Measurements from ENCODE around the gene AMOTL1. TPM values are rescaled to one million over a fixed set of nuclear protein-coding genes. Genes with fewer than 3 reads are reported as not detected.

The AMOTL1 gene
- total RNA-seq, 8 experiments from 2014 or later, result 4.8 to 89.6 (median 22.6) TPM

GRCh38 chr11:94879006-94879405 lies 110.8 kb downstream of the AMOTL1 start:
- no peak overlapping the region for H3K4me3 ChIP-seq
- 83 to 100% (median 100%) methylated on average over 1 to 2 of the region's 2 CpGs; no CpG with 5 or more reads in 2 of the 10 experiments for WGBS, 10 experiments
- ATAC-seq (replicated peaks in 6 of 8), result no peak
- no peak overlapping the region for H3K27ac ChIP-seq
- in situ Hi-C loops (cut with MboI; ENCODE audit: low pct_unique_long_range_greater_than_20kb in 2 of 9, low sequenced_read_pairs in 9 of 9, unreplicated experiment in 9 of 9), result loop anchor here in 2 of 9 experiments (25.0 kb wide), 2 partner anchors 242 to 267 kb away; no protein-coding TSS in a partner anchor
- peaks cover 18 to 19% of the 10 kb centered on the region in 2 donors for H3K4me1 ChIP-seq (replicated peaks in 1 of 2)

- WGBS, 10 experiments, result 81 to 100% (median 98%) methylated on average over 1 to 4 of the region's 4 CpGs
- peaks cover 22 to 24% of the 10 kb centered on the region in 2 donors for H3K4me1 ChIP-seq (replicated peaks in 1 of 2)
- no peak overlapping the region for H3K27ac ChIP-seq
- no peak for ATAC-seq (replicated peaks in 6 of 8)
- in situ Hi-C loops (cut with MboI; ENCODE audit: low pct_unique_long_range_greater_than_20kb in 2 of 9, low sequenced_read_pairs in 9 of 9, unreplicated experiment in 9 of 9), result loop anchor here in 2 of 9 experiments (25.0 kb wide), 2 partner anchors 243 to 268 kb away; no protein-coding TSS in a partner anchor
- no peak overlapping the region for H3K4me3 ChIP-seq
These were observed 112.1 kb downstream of the AMOTL1 start for GRCh38 chr11:94880216-94880615.

GRCh38 chr11:94882931-94883330 lies 114.8 kb downstream of the AMOTL1 start:
- WGBS, 10 experiments, result 100% methylated on average over 1 to 2 of the region's 2 CpGs; no CpG with 5 or more reads in 6 of the 10 experiments
- Histone ChIP-seq H3K27ac (no peak overlapping the region), H3K4me3 (no peak overlapping the region), H3K4me1 (replicated peaks in 1 of 2) (peaks cover 3 to 10% of the 10 kb centered on the region in 2 donors)
- in situ Hi-C loops (cut with MboI; ENCODE audit: low pct_unique_long_range_greater_than_20kb in 2 of 9, low sequenced_read_pairs in 9 of 9, unreplicated experiment in 9 of 9), result loop anchor here in 2 of 9 experiments (25.0 kb wide), 2 partner anchors 246 to 271 kb away; no protein-coding TSS in a partner anchor
- no peak for ATAC-seq (replicated peaks in 6 of 8)

GRCh38 chr11:94883878-94884277 lies 115.7 kb downstream of the AMOTL1 start:
- H3K4me3 ChIP-seq, result no peak overlapping the region
- in situ Hi-C loops (cut with MboI; ENCODE audit: low pct_unique_long_range_greater_than_20kb in 2 of 9, low sequenced_read_pairs in 9 of 9, unreplicated experiment in 9 of 9), result loop anchor here in 2 of 9 experiments (25.0 kb wide), 2 partner anchors 247 to 272 kb away; no protein-coding TSS in a partner anchor
- H3K4me1 ChIP-seq (replicated peaks in 1 of 2), result peaks cover 3 to 10% of the 10 kb centered on the region in 2 donors
- no peak for ATAC-seq (replicated peaks in 6 of 8)
- peak overlapping the region in 1 of 2 donors; percentile 38 for H3K27ac ChIP-seq

- in situ Hi-C loops (cut with MboI; ENCODE audit: low pct_unique_long_range_greater_than_20kb in 2 of 9, low sequenced_read_pairs in 9 of 9, unreplicated experiment in 9 of 9), result loop anchor here in 2 of 9 experiments (25.0 kb wide), 2 partner anchors 247 to 272 kb away; no protein-coding TSS in a partner anchor
- Histone ChIP-seq H3K4me1 (replicated peaks in 1 of 2) (peaks cover 3 to 10% of the 10 kb centered on the region in 2 donors), H3K4me3 (no peak overlapping the region), H3K27ac (no peak overlapping the region)
- ATAC-seq (replicated peaks in 6 of 8), result peak in 5 of 8 experiments; percentile 57 to 92 (median 77)
- 42 to 95% (median 73%) methylated on average over 1 to 5 of the region's 6 CpGs; no CpG with 5 or more reads in 2 of the 10 experiments for WGBS, 10 experiments
These were observed 116.2 kb downstream of the AMOTL1 start for GRCh38 chr11:94884376-94884775.

GRCh38 chr11:94885133-94885532 lies 117.0 kb downstream of the AMOTL1 start:
- WGBS, 10 experiments, result 42 to 100% (median 73%) methylated on average over 1 to 5 of the region's 5 CpGs; no CpG with 5 or more reads in 1 of the 10 experiments
- no peak overlapping the region for H3K4me3 ChIP-seq
- peaks cover 3 to 10% of the 10 kb centered on the region in 2 donors for H3K4me1 ChIP-seq (replicated peaks in 1 of 2)
- peak in 1 of 8 experiments; percentile 6 for ATAC-seq (replicated peaks in 6 of 8)
- in situ Hi-C loops (cut with MboI; ENCODE audit: low pct_unique_long_range_greater_than_20kb in 2 of 9, low sequenced_read_pairs in 9 of 9, unreplicated experiment in 9 of 9), result loop anchor here in 2 of 9 experiments (25.0 kb wide), 2 partner anchors 248 to 273 kb away; no protein-coding TSS in a partner anchor
- H3K27ac ChIP-seq, result no peak overlapping the region

- in situ Hi-C loops (cut with MboI; ENCODE audit: low pct_unique_long_range_greater_than_20kb in 2 of 9, low sequenced_read_pairs in 9 of 9, unreplicated experiment in 9 of 9), result loop anchor here in 2 of 9 experiments (25.0 kb wide), 2 partner anchors 248 to 273 kb away; no protein-coding TSS in a partner anchor
- no peak for ATAC-seq (replicated peaks in 6 of 8)
- no peak overlapping the region for H3K27ac ChIP-seq
- no peak overlapping the region for H3K4me3 ChIP-seq
- peaks cover 3 to 10% of the 10 kb centered on the region in 2 donors for H3K4me1 ChIP-seq (replicated peaks in 1 of 2)
These were observed 117.4 kb downstream of the AMOTL1 start for GRCh38 chr11:94885581-94885980.

- Histone ChIP-seq H3K27ac (no peak overlapping the region), H3K4me3 (no peak overlapping the region), H3K4me1 (replicated peaks in 1 of 2) (peaks cover 3 to 6% of the 10 kb centered on the region in 2 donors)
- ATAC-seq (replicated peaks in 6 of 8), result no peak
- no CpG with 5 or more reads among the region's 1 CpG for WGBS, 10 experiments
- in situ Hi-C loops (cut with MboI; ENCODE audit: low pct_unique_long_range_greater_than_20kb in 2 of 9, low sequenced_read_pairs in 9 of 9, unreplicated experiment in 9 of 9), result loop anchor here in 2 of 9 experiments (25.0 kb wide), 2 partner anchors 251 to 276 kb away; no protein-coding TSS in a partner anchor
These were observed 120.0 kb downstream of the AMOTL1 start for GRCh38 chr11:94888204-94888603.

GRCh38 chr11:94895451-94895850 lies 127.3 kb downstream of the AMOTL1 start:
- 0 to 100% (median 0%) methylated on average over 1 of the region's 2 CpGs; no CpG with 5 or more reads in 5 of the 10 experiments for WGBS, 10 experiments
- Histone ChIP-seq H3K27ac (no peak overlapping the region), H3K4me3 (no peak overlapping the region), H3K4me1 (replicated peaks in 1 of 2) (no peaks in the 10 kb centered on the region)
- in situ Hi-C loops (cut with MboI; ENCODE audit: low pct_unique_long_range_greater_than_20kb in 2 of 9, low sequenced_read_pairs in 9 of 9, unreplicated experiment in 9 of 9), result loop anchor here in 2 of 9 experiments (25.0 kb wide), 2 partner anchors 258 to 283 kb away; no protein-coding TSS in a partner anchor
- peak in 1 of 8 experiments; percentile 22 for ATAC-seq (replicated peaks in 6 of 8)

- WGBS, 10 experiments, result 50 to 100% (median 100%) methylated on average over 1 to 2 of the region's 2 CpGs; no CpG with 5 or more reads in 5 of the 10 experiments
These were observed 127.8 kb downstream of the AMOTL1 start for GRCh38 chr11:94895971-94896370.

GRCh38 chr11:94897330-94897768 lies 129.2 kb downstream of the AMOTL1 start:
- Histone ChIP-seq H3K4me1 (replicated peaks in 1 of 2) (no peaks in the 10 kb centered on the region), H3K4me3 (no peak overlapping the region), H3K27ac (no peak overlapping the region)
- WGBS, 10 experiments, result 0 to 11% (median 0%) methylated on average over 1 of the region's 1 CpG; no CpG with 5 or more reads in 6 of the 10 experiments
- in situ Hi-C loops (cut with MboI; ENCODE audit: low pct_unique_long_range_greater_than_20kb in 2 of 9, low sequenced_read_pairs in 9 of 9, unreplicated experiment in 9 of 9), result loop anchor here in 2 of 9 experiments (25.0 kb wide), 2 partner anchors 260 to 285 kb away; no protein-coding TSS in a partner anchor
- ATAC-seq (replicated peaks in 6 of 8), result peak in 6 of 8 experiments; percentile 25 to 58 (median 40)

More at GRCh38 chr11:94895971-94896370, 127.8 kb downstream of the AMOTL1 start:
- Histone ChIP-seq H3K4me1 (replicated peaks in 1 of 2) (no peaks in the 10 kb centered on the region), H3K27ac (no peak overlapping the region), H3K4me3 (no peak overlapping the region)
- in situ Hi-C loops (cut with MboI; ENCODE audit: low pct_unique_long_range_greater_than_20kb in 2 of 9, low sequenced_read_pairs in 9 of 9, unreplicated experiment in 9 of 9), result loop anchor here in 2 of 9 experiments (25.0 kb wide), 2 partner anchors 259 to 284 kb away; no protein-coding TSS in a partner anchor
- peak in 2 of 8 experiments; percentile 50 to 53 for ATAC-seq (replicated peaks in 6 of 8)

- WGBS, 10 experiments, result 0 to 14% (median 0%) methylated on average over 1 of the region's 2 CpGs; no CpG with 5 or more reads in 7 of the 10 experiments
- H3K4me3 ChIP-seq, result no peak overlapping the region
- H3K27ac ChIP-seq, result no peak overlapping the region
- H3K4me1 ChIP-seq (replicated peaks in 1 of 2), result no peaks in the 10 kb centered on the region
- in situ Hi-C loops (cut with MboI; ENCODE audit: low pct_unique_long_range_greater_than_20kb in 2 of 9, low sequenced_read_pairs in 9 of 9, unreplicated experiment in 9 of 9), result loop anchor here in 1 of 9 experiments (25.0 kb wide), 1 partner anchor 295 kb away; no protein-coding TSS in a partner anchor
- ATAC-seq (replicated peaks in 6 of 8), result no peak
These were observed 139.1 kb downstream of the AMOTL1 start for GRCh38 chr11:94907226-94907625.

GRCh38 chr11:94909371-94909820 lies 141.2 kb downstream of the AMOTL1 start:
- H3K4me1 ChIP-seq (replicated peaks in 1 of 2), result no peaks in the 10 kb centered on the region
- 20 to 90% (median 80%) methylated on average over 1 to 4 of the region's 4 CpGs; no CpG with 5 or more reads in 5 of the 10 experiments for WGBS, 10 experiments
- ATAC-seq (replicated peaks in 6 of 8), result peak in 2 of 8 experiments; percentile 30 to 31
- in situ Hi-C loops (cut with MboI; ENCODE audit: low pct_unique_long_range_greater_than_20kb in 2 of 9, low sequenced_read_pairs in 9 of 9, unreplicated experiment in 9 of 9), result loop anchor here in 1 of 9 experiments (25.0 kb wide), 1 partner anchor 297 kb away; no protein-coding TSS in a partner anchor
- no peak overlapping the region for H3K4me3 ChIP-seq
- no peak overlapping the region for H3K27ac ChIP-seq
